ENCODE measurements around the gene MESP2.

- no peak for TF ChIP-seq EZH2 (IDR thresholded peaks at IDR 0.05; ENCODE audit: borderline replicate concordance, low read length)
- TF ChIP-seq, protein P1, sequence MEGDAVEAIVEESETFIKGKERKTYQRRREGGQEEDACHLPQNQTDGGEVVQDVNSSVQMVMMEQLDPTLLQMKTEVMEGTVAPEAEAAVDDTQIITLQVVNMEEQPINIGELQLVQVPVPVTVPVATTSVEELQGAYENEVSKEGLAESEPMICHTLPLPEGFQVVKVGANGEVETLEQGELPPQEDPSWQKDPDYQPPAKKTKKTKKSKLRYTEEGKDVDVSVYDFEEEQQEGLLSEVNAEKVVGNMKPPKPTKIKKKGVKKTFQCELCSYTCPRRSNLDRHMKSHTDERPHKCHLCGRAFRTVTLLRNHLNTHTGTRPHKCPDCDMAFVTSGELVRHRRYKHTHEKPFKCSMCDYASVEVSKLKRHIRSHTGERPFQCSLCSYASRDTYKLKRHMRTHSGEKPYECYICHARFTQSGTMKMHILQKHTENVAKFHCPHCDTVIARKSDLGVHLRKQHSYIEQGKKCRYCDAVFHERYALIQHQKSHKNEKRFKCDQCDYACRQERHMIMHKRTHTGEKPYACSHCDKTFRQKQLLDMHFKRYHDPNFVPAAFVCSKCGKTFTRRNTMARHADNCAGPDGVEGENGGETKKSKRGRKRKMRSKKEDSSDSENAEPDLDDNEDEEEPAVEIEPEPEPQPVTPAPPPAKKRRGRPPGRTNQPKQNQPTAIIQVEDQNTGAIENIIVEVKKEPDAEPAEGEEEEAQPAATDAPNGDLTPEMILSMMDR (conservative IDR thresholded peaks at IDR 0.05 in 1 of 2, IDR thresholded peaks at IDR 0.05 in 1 of 2; ENCODE audit: extremely low read depth in 1 of 2, insufficient read depth in 1 of 2, low read depth in 1 of 2, low read length in 2 of 2): no peak
Measured at GRCh38 chr15:89778861-89779260, 2.7 kb downstream of the MESP2 start.
